Mucosa of descending colon (tissue), 3 donors: ENCODE results near the gene PEX14. TPM values are rescaled to one million over a fixed set of nuclear protein-coding genes. Genes with fewer than 3 reads are reported as not detected.
"Not testable (repeated sequence)": the region's sequence is repeated elsewhere in the genome, so short reads cannot be mapped to it uniquely, and the experiment has no call there.

Experiments used
- ATAC-seq: fragments of 200-7000 bp; cut with Tn5 transposase; one replicate; pipeline ENCODE4 v1.9.1; 2020; ENCODE audit warnings: mild to moderate bottlenecking, moderate library complexity
- DNase-seq, 3 donors: peaks; one replicate each; pipeline ENCODE4 v3.0.0-alpha.2; 2020
- H3K36me3 ChIP-seq: fragments of 200-600 bp; one replicate; pipeline ENCODE4 v1.8.0; 2021; ENCODE audit warnings: low read depth, mild to moderate bottlenecking
- H3K4me1 ChIP-seq: fragments of 200-600 bp; one replicate; pipeline ENCODE4 v1.8.0; 2021; ENCODE audit warnings: low read depth, mild to moderate bottlenecking
- H3K4me3 ChIP-seq: fragments of 200-600 bp; one replicate; pipeline ENCODE4 v1.8.0; 2021; ENCODE audit warnings: mild to moderate bottlenecking
- H3K9me3 ChIP-seq: fragments of 200-600 bp; one replicate; pipeline ENCODE4 v1.8.0; 2021; ENCODE audit warnings: mild to moderate bottlenecking
- CTCF ChIP-seq: fragments of 200-600 bp; IDR thresholded peaks from one replicate; pipeline ENCODE4 v1.8.0; 2022; ENCODE audit warnings: antibody characterized with exemption, mild to moderate bottlenecking
- intact Hi-C, 2 donors: fragments of 100-400 bp; cut with DNase I in 1 of 2; cut with micrococcal nuclease in 1 of 2; formaldehyde crosslinking; loops; one replicate each; pipeline versions ENCODE4 v1.11.0 to v1.11.1; 2022; cut with DNase I, micrococcal nuclease
- total RNA-seq, 3 donors: library from RNA; stranded (reverse); fragmentation: NEBNext Ultra II Directional in 2 of 3; extraction: Animal tissue kit (Norgen Biotek cat#: 25700) in 2 of 3; gene quantifications; one replicate each; pipeline versions ENCODE4 v1.2.1 to v1.2.4, GENCODE V29; 2021 to 2023
- donor health status: DM: no; HTN: no; CAD: no; lungs with moderate emphysema.
- donor health status: DM: no; HTN: no; CAD: no.
- donor health status: DM: no; HTN: yes; CAD: no.

The PEX14 gene
- total RNA-seq, 3 donors from 2014 or later = 18.9 to 23.8 (median 21.3) TPM

- TF ChIP-seq CTCF = no peak
- no peak for ATAC-seq
- no peak overlapping the region for H3K4me3 ChIP-seq
- H3K4me1 ChIP-seq = peaks cover 10% of the 10 kb centered on the region
- no peaks in the 10 kb centered on the region for H3K9me3 ChIP-seq
- intact Hi-C loops = no loop called here
- no peak for DNase-seq
- H3K36me3 ChIP-seq = no peaks in the 10 kb centered on the region
Measured at GRCh38 chr1:10470043-10470442, 4.7 kb upstream of the PEX14 start.

DNA sequence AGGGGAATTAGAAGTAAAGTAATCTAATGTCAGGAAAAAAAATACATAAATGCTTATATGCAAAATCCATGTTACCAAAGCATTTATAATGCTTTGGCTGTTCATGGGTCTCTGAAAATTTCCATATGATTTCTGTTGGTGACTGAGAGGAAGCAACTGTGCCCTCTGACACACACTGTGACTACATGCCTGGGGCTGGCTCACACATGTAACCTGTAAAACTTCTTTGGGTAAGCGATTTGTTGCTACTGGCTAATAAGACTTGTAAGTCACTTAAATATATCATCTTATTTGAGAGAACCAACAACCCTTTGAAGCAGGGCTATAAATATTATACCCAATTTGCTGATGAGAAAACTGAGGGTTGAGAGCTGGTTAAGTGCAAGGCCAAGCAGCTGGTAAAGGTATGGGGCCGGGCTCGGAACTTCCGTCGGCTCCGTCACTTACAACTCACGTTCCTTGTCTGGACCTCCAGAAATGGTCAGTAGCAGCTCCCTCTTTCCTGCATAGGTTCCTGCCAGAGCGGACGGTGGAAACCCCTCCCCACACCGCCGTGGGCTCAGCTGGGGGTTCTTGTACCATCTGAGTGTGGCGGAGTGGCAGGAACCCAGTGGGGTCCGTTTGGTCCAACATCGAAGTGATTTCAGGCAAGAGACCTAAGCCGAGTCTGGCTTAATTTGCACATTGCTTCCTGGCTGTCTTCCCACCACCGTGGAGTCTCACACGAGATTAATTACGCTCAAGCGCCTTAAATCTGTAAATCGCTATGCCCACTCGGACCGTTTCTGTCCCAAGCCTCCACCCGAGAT, 3.1 kb upstream of the PEX14 start:
- intact Hi-C loops = no loop called here
- H3K4me1 ChIP-seq = peaks cover 17% of the 10 kb centered on the region
- H3K36me3 ChIP-seq = no peaks in the 10 kb centered on the region
- DNase-seq (no peak), ATAC-seq (peak; percentile 4)
- peak overlapping the region; percentile 55 for H3K4me3 ChIP-seq
- no peak for TF ChIP-seq CTCF
- no peaks in the 10 kb centered on the region for H3K9me3 ChIP-seq

GRCh38 chr1:10472220-10473144, 2.3 kb upstream of the PEX14 start, which contains the start of gene DFFA:
TSS of gene DFFA (minus strand) at chr1:10472529. CDS start at chr1:10472458, 71 bp downstream.
- DNase-seq = peak; percentile 91 to 98 (median 95)
- intact Hi-C loops = no loop called here
- peak; percentile 91 for ATAC-seq
- peak within 1 kb of the TSS; percentile 55 for H3K4me3 ChIP-seq
- peaks cover 17% of the 10 kb centered on the region for H3K4me1 ChIP-seq
- H3K9me3 ChIP-seq = no peaks in the 10 kb centered on the region
- H3K36me3 ChIP-seq = no peaks in the 10 kb centered on the region
- no peak for TF ChIP-seq CTCF

DNA sequence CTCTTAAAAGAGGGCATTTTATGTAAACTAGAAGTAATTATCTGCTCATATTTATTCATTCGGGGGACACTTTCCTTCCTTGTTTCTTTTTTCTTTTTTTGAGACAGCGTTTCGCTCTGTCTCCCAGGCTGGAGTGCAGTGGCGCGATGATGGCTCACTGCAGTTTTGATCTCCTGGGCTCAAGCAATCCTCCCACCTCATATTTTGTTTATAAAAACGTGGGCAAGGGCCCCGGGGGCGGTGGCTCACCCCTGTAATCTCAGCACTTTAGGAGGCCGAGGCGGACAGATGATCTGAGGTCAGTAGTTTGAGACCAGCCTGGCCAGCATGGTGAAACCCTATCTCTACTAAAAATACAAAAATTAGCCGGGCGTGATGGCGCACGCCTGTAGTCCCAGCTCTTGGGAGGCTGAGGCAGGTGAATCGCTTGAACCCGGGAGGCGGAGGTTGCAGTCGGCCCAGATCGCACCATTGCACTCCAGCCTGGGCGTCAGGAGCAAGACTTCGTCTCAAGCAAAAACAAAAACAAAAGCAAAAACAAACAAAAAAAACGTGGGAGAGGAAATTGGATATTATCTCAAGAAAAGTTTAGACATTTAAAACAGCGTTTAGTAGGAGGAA, 1.5 kb upstream of the PEX14 start:
- no peaks in the 10 kb centered on the region for H3K9me3 ChIP-seq
- ATAC-seq (no peak), DNase-seq (peak in 1 of 3 donors; percentile 17)
- no peak overlapping the region for H3K4me3 ChIP-seq
- intact Hi-C loops = no loop called here
- no peaks in the 10 kb centered on the region for H3K36me3 ChIP-seq
- TF ChIP-seq CTCF = no peak
- peaks cover 17% of the 10 kb centered on the region for H3K4me1 ChIP-seq

DNA sequence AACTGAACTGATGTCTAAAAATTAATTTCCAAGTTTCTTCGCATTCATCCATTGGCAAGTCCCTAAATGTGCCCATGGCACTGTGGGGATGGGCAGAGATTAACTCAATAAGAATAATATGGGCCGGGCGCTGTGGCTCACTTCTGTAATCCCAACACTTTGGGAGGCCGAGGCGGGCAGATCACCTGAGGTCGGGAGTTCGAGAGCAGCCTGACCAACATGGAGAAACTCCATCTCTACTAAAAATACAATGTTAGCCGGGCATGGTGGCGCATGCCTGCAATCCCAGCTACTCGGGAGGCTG, 489 bp upstream of the PEX14 start:
- ATAC-seq, DNase-seq, H3K36me3 ChIP-seq, H3K4me3 ChIP-seq, H3K9me3 ChIP-seq, intact Hi-C loops: not testable (repeated sequence)
- peaks cover 17% of the 10 kb centered on the region for H3K4me1 ChIP-seq
